Neural cell (in vitro differentiated cells): ENCODE data around the gene RPLP2. TPM values are rescaled to one million over a fixed set of nuclear protein-coding genes. Genes with fewer than 3 reads are reported as not detected.
A peak's percentile ranks its signal among the peaks of the same experiment; 100 is the strongest.

Experiments used
- H2AFZ ChIP-seq: fragments of 200-600, 300-800 bp; sonication (generic), shearing (Covaris generic); 2 replicates; pipeline ENCODE4 v1.6.0; 2014; ENCODE audit warnings: low read depth, mild to moderate bottlenecking, antibody characterized with exemption, low read length, moderate library complexity
- H3F3A ChIP-seq: fragments of 200-600 bp; shearing (Covaris generic); 2 replicates; pipeline ENCODE4 v1.6.1; 2016; ENCODE audit warnings: mild to moderate bottlenecking, moderate library complexity, mixed read lengths, antibody characterized with exemption, low read length; ENCODE audit not compliant: insufficient read depth, poor library complexity, severe bottlenecking
- H3K27ac ChIP-seq: fragments of 200-600, 300-800 bp; sonication (generic), shearing (Covaris generic); 2 replicates; pipeline ENCODE4 v1.5.1; 2014; ENCODE audit warnings: mild to moderate bottlenecking, low read length, moderate library complexity
- H3K27me3 ChIP-seq: fragments of 300-800, 200-600 bp; sonication (generic), shearing (Covaris generic); 2 replicates; pipeline ENCODE4 v1.6.0; 2014; ENCODE audit warnings: mild to moderate bottlenecking, low read depth, low read length, moderate library complexity; ENCODE audit not compliant: insufficient read depth
- H3K36me3 ChIP-seq: fragments of 300-800, 200-600 bp; sonication (generic), shearing (Covaris generic); 2 replicates; pipeline ENCODE4 v1.5.1; 2014; ENCODE audit warnings: mild to moderate bottlenecking, antibody characterized with exemption, low read length, moderate library complexity; ENCODE audit not compliant: insufficient read depth
- H3K4me2 ChIP-seq: fragments of 300-800, 200-600 bp; sonication (generic), shearing (Covaris generic); 2 replicates; pipeline ENCODE4 v1.6.0; 2014; ENCODE audit warnings: mild to moderate bottlenecking, low read length
- H3K4me3 ChIP-seq: fragments of 300-800, 200-600 bp; sonication (generic), shearing (Covaris generic); 2 replicates; pipeline ENCODE4 v1.5.1; 2014; ENCODE audit warnings: mild to moderate bottlenecking, low read length, moderate library complexity
- H3K79me2 ChIP-seq: fragments of 200-600 bp; shearing (Covaris generic); replicated peaks from 2 replicates; pipeline ENCODE4 v1.6.0; 2014; ENCODE audit warnings: mild to moderate bottlenecking, low read length, moderate library complexity; ENCODE audit not compliant: insufficient read depth
- H3K9ac ChIP-seq: fragments of 300-800, 200-600 bp; sonication (generic), shearing (Covaris generic); 2 replicates; pipeline ENCODE4 v1.6.1; 2016; ENCODE audit warnings: mild to moderate bottlenecking, low read length, mixed read lengths
- H3K9me2 ChIP-seq: fragments of 200-600 bp; shearing (Covaris generic); 2 replicates; pipeline ENCODE4 v1.6.1; 2016; ENCODE audit warnings: mild to moderate bottlenecking, low read length, mixed read lengths; ENCODE audit not compliant: insufficient read depth
- H3K9me3 ChIP-seq: fragments of 200-600, 300-800 bp; sonication (generic), shearing (Covaris generic); 2 replicates; pipeline ENCODE4 v1.6.1; 2016; ENCODE audit warnings: mild to moderate bottlenecking, mixed run types, low read length, moderate library complexity, mixed read lengths
- H4K20me1 ChIP-seq: fragments of 200-600 bp; shearing (Covaris generic); 2 replicates; pipeline ENCODE4 v1.6.1; 2016; ENCODE audit warnings: mild to moderate bottlenecking, mixed run types; ENCODE audit not compliant: insufficient read depth
- CTCF ChIP-seq: fragments of 450-650 bp; IDR thresholded peaks from 2 replicates; pipeline ENCODE4 v1.5.1; 2014; ENCODE audit warnings: antibody characterized with exemption, mild to moderate bottlenecking, moderate library complexity; ENCODE audit not compliant: poor library complexity, severe bottlenecking
- EP300 ChIP-seq: fragments of 450-650 bp; conservative IDR thresholded peaks from 2 replicates; pipeline ENCODE4 v1.6.1; 2014; ENCODE audit warnings: antibody characterized with exemption, mild to moderate bottlenecking, moderate library complexity; ENCODE audit not compliant: poor library complexity, severe bottlenecking
- EZH2 ChIP-seq: fragments of 200-600, 300-800 bp; shearing (Covaris generic), sonication (generic); IDR thresholded peaks from 2 replicates; pipeline ENCODE4 v1.6.1; 2014; ENCODE audit warnings: antibody characterized with exemption, low read length, borderline replicate concordance, mild to moderate bottlenecking; ENCODE audit not compliant: insufficient read depth, poor library complexity, severe bottlenecking
- MXI1 ChIP-seq: fragments of 450-650 bp; conservative IDR thresholded peaks from 2 replicates; pipeline ENCODE4 v1.6.1; 2014; ENCODE audit warnings: antibody characterized with exemption, mild to moderate bottlenecking; ENCODE audit not compliant: poor library complexity, severe bottlenecking
- POLR2AphosphoS5 ChIP-seq: IDR thresholded peaks from 2 replicates; pipeline ENCODE4 v1.6.1; 2012
- RAD21 ChIP-seq: fragments of 450-650 bp; conservative IDR thresholded peaks from 2 replicates; pipeline ENCODE4 v1.6.1; 2014; ENCODE audit warnings: antibody characterized with exemption, mild to moderate bottlenecking, moderate library complexity
- REST ChIP-seq: IDR thresholded peaks from 2 replicates; pipeline ENCODE4 v1.6.1; 2012; ENCODE audit warnings: borderline replicate concordance
- SMC3 ChIP-seq: fragments of 450-650 bp; conservative IDR thresholded peaks from 2 replicates; pipeline ENCODE4 v1.6.1; 2014; ENCODE audit warnings: antibody characterized with exemption, mild to moderate bottlenecking, moderate library complexity; ENCODE audit not compliant: poor library complexity
- TAF1 ChIP-seq: IDR thresholded peaks from 2 replicates; pipeline ENCODE4 v1.6.1; 2012; ENCODE audit warnings: low read depth
- polyA plus RNA-seq: library from polyadenylated mRNA; depleted of rRNA; stranded (reverse); fragments of >200 nt; gene quantifications from 2 replicates; pipeline ENCODE4 v1.2.3, GENCODE V29; 2014

Gene RPLP2
- polyA plus RNA-seq, 1 donor from 2014 or later: 147 TPM

GRCh38 chr11:826836-827145 is 17.0 kb downstream of the RPLP2 start:
- H3K79me2 ChIP-seq: no peaks in the 10 kb centered on the region
- no peaks in the 10 kb centered on the region for H4K20me1 ChIP-seq
- H3K9ac ChIP-seq: no peak overlapping the region
- no peaks in the 10 kb centered on the region for H3F3A ChIP-seq
- no peak for TF ChIP-seq SMC3
- no peak for TF ChIP-seq REST
- no peak for TF ChIP-seq MXI1
- TF ChIP-seq TAF1: no peak
- TF ChIP-seq RAD21: no peak
- TF ChIP-seq EZH2: no peak
- no peaks in the 10 kb centered on the region for H3K36me3 ChIP-seq
- peaks cover 42% of the 10 kb centered on the region for H3K27me3 ChIP-seq
- no peak overlapping the region for H2AFZ ChIP-seq
- no peaks in the 10 kb centered on the region for H3K9me2 ChIP-seq
- no peak overlapping the region for H3K4me2 ChIP-seq
- H3K4me3 ChIP-seq: peak overlapping the region; percentile 48
- H3K27ac ChIP-seq: no peak overlapping the region
- H3K9me3 ChIP-seq: no peaks in the 10 kb centered on the region

GRCh38 chr11:827146-827896 is 17.6 kb downstream of the RPLP2 start:
- no peaks in the 10 kb centered on the region for H3K9me2 ChIP-seq
- H3K27me3 ChIP-seq: peaks cover 42% of the 10 kb centered on the region
- no peaks in the 10 kb centered on the region for H3K9me3 ChIP-seq
- no peak overlapping the region for H2AFZ ChIP-seq
- H3K27ac ChIP-seq: no peak overlapping the region
- H4K20me1 ChIP-seq: no peaks in the 10 kb centered on the region
- H3F3A ChIP-seq: no peaks in the 10 kb centered on the region
- H3K9ac ChIP-seq: no peak overlapping the region
- no peak overlapping the region for H3K4me2 ChIP-seq
- no peaks in the 10 kb centered on the region for H3K36me3 ChIP-seq
- no peaks in the 10 kb centered on the region for H3K79me2 ChIP-seq
- peak overlapping the region; percentile 48 for H3K4me3 ChIP-seq
- TF ChIP-seq POLR2AphosphoS5 (no peak), EZH2 (no peak), CTCF (no peak), SMC3 (no peak), RAD21 (no peak), TAF1 (no peak), EP300 (no peak), MXI1 (no peak), REST (no peak)
